Sigmoid colon (tissue), 7 donors: ENCODE results near the gene IRF6. TPM values are rescaled to one million over a fixed set of nuclear protein-coding genes. Genes with fewer than 3 reads are reported as not detected.

ENCODE experiments used
- DNase-seq: peaks from one replicate; pipeline ENCODE4 v3.0.0-alpha.2; 2019
- H3K27ac ChIP-seq, 4 donors: fragments of 200-600 bp; sonication (generic); one replicate each; pipeline ENCODE4 v1.5.1; 2016 to 2019; ENCODE audit warnings: mild to moderate bottlenecking in 1 of 4
- H3K27me3 ChIP-seq, 3 donors: fragments of 200-600 bp; sonication (generic); one replicate each; pipeline ENCODE4 v1.5.1; 2019; ENCODE audit warnings: mild to moderate bottlenecking in 1 of 3
- H3K36me3 ChIP-seq, 4 donors: fragments of 200-600 bp; sonication (generic); one replicate each; pipeline ENCODE4 v1.5.1; 2016 to 2019
- H3K4me1 ChIP-seq, 4 donors: fragments of 200-600 bp; sonication (generic); one replicate each; pipeline ENCODE4 v1.5.1; 2017 to 2019
- H3K4me3 ChIP-seq, 4 donors: fragments of 200-600 bp; sonication (generic); one replicate each; pipeline ENCODE4 v1.5.1; 2017 to 2019; ENCODE audit warnings: mild to moderate bottlenecking in 2 of 4, moderate library complexity in 1 of 4
- H3K9me3 ChIP-seq, 4 donors: fragments of 200-600 bp in 3 of 4; sonication (generic) in 3 of 4; one replicate each; pipeline versions ENCODE4 v1.5.1 to v1.6.1; 2013 to 2019
- EP300 ChIP-seq, 4 donors: sonication (generic); formaldehyde crosslinking; IDR thresholded peaks; one replicate each; pipeline ENCODE4 v1.6.1; 2017; ENCODE audit warnings: antibody characterized with exemption in 4 of 4
- POLR2A ChIP-seq, 2 donors: fragments of 450-650 bp; IDR thresholded peaks; one replicate each; pipeline ENCODE4 v1.6.1; 2016; ENCODE audit warnings: antibody characterized with exemption in 2 of 2, mild to moderate bottlenecking in 2 of 2, moderate library complexity in 2 of 2
- POLR2AphosphoS5 ChIP-seq, 4 donors: sonication (generic); formaldehyde crosslinking; IDR thresholded peaks; one replicate each; pipeline ENCODE4 v1.6.1; 2017; ENCODE audit warnings: antibody characterized with exemption in 4 of 4
- WGBS, 2 donors: extraction: QIAGEN DNeasy Blood & Tissue Kit; methylation state at CpG; one replicate each; pipeline ENCODE4 v1.1.7; 2013; 5-methylcytosine and 5-hydroxymethylcytosine counted together
- intact Hi-C: fragments of 100-400 bp; cut with DNase I; formaldehyde crosslinking; loops from one replicate; pipeline ENCODE4 v1.15.1; 2023
- polyA plus RNA-seq, 3 donors: library from polyadenylated mRNA; stranded (reverse); fragments of 200-250 nt; gene quantifications; one replicate each; pipeline ENCODE4 v1.2.3, GENCODE V29; 2013
- total RNA-seq, 4 donors: library from RNA; depleted of rRNA; stranded (reverse); fragments of >200 nt; gene quantifications; one replicate each; pipeline ENCODE4 v1.1.0, GENCODE V29; 2016
- TF ChIP-seq, protein P1 (sequence below), 4 experiments: fragments of 450-650 bp in 3 of 4; fragments of 200-600 bp in 1 of 4; IDR thresholded peaks; one replicate each; pipeline ENCODE4 v1.5.1; 2016 to 2019; ENCODE audit warnings: antibody characterized with exemption in 4 of 4, mild to moderate bottlenecking in 3 of 4, moderate library complexity in 2 of 4
- donor health status: healthy with polysubstance abuse.
- donor health status: Bipolar disorder and iron deficiency.
- donor health status: healthy.

IRF6 gene
- total and polyA plus RNA-seq, 7 donors: 0.28 to 58.5 (median 1.1) TPM

DNA sequence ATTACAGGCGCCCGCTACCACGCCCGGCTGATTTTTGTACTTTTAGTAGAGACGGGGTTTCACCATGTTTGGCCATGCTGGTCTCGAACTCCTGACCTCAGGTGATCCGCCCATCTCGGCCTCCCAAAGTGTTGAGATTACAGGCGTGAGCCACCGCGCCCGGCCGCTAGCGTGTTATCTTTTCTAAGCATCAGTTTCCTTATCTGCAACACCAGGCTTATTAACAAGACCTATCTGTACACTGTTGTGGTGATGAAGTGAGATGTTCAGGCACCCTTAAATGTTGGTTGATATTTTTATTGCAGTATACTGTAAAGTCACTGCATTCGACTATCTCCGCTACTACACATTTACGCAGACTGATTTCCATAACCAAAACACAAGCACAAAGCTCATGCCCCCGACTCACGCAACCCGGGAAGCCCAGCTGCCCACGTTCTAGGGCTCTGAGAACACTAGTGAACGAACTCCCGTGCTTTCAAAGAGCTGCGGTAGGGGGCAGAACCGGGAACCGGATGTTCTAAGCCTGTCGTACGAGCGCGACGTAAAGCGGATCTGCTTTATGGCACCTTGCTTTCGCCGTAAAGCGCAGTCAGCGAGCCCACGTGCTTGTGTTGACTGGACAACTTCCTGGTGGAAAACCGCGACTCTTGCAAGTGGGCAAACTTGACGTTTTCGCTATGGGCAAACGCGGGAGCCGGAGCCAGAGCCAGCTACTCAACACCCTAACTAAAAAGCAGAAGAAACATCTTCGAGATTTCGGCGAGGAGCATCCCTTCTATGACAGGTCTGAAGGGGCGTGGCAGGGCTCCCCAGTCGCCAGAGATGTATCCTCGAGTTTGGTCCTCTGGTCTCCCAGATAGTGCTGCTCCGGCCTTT, 21.7 kb upstream of the IRF6 start, which contains the start of gene UTP25:
Gene UTP25 (plus strand): TSS at position 589 of the 879 bp plus-strand sequence. CDS start 92 bp downstream, at position 681.
- Histone ChIP-seq H3K4me1 (peaks cover 0 to 13% (median 9%) of the 10 kb centered on the region in 4 donors), H3K27me3 (no peaks in the 10 kb centered on the region), H3K9me3 (no peaks in the 10 kb centered on the region), H3K27ac (peak within 1 kb of the TSS; percentile 70 to 80 (median 74)), H3K4me3 (peak within 1 kb of the TSS; percentile 67 to 80 (median 74)), H3K36me3 (peaks cover 0 to 21% (median 7%) of the 10 kb centered on the region in 4 donors)
- DNase-seq: peak; percentile 95
- intact Hi-C loops: loop anchor here (1.0 to 10.0 kb wide), 2 partner anchors 42 to 63 kb away; no protein-coding TSS in a partner anchor
- WGBS, 2 donors: 8 to 16% methylated on average over 51 of the region's 51 CpGs
- TF ChIP-seq, protein P1, sequence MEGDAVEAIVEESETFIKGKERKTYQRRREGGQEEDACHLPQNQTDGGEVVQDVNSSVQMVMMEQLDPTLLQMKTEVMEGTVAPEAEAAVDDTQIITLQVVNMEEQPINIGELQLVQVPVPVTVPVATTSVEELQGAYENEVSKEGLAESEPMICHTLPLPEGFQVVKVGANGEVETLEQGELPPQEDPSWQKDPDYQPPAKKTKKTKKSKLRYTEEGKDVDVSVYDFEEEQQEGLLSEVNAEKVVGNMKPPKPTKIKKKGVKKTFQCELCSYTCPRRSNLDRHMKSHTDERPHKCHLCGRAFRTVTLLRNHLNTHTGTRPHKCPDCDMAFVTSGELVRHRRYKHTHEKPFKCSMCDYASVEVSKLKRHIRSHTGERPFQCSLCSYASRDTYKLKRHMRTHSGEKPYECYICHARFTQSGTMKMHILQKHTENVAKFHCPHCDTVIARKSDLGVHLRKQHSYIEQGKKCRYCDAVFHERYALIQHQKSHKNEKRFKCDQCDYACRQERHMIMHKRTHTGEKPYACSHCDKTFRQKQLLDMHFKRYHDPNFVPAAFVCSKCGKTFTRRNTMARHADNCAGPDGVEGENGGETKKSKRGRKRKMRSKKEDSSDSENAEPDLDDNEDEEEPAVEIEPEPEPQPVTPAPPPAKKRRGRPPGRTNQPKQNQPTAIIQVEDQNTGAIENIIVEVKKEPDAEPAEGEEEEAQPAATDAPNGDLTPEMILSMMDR (IDR thresholded peaks at IDR 0.05): peak; percentile 41 to 70 (median 56)
- TF ChIP-seq EP300 (IDR thresholded peaks at IDR 0.05) (peak in 1 of 4 donors; percentile 49), POLR2A (IDR thresholded peaks at IDR 0.05) (no peak), POLR2AphosphoS5 (IDR thresholded peaks at IDR 0.05) (peak in 3 of 4 donors; percentile 52 to 94 (median 61))

DNA sequence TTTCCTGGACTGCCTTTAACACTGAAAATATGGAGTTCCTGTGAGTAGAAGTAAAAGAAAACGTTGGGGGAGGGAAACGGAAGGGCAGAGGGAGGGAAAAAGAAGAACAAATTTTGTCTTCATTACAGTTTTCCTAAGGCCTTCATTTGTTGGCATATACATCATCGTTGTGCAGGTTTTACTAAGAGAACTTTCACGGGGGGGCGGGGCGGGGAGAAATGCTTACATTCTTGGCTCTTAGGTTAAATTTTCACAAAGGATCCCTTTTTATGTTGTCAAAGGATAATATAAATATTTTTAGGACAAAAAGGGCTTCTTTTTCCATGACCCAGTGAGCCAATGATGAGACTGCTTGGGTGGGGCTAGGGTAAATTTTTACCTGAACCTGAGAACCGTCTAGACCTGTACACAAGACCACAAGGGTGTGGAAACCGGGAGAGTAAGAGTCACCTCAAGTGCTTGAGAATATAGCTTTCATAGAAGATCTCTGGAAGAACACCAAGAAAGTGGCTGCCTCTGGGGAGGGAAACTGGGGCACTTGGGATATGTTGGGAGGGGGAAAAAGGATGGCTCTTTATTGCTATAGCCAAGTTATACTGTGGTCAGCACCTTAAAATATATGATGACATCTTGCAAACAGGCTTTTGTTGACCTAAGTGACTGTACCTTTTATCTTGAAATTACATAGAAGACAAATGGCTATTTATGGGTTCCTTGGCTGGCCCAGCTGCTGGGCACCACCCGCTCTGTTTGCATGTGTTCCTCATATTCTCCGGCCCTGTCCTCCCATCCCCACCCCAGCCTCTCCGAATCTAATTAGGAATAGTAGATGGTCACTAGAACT, 19.9 kb upstream of the IRF6 start:
- no peak for TF ChIP-seq POLR2A (IDR thresholded peaks at IDR 0.05)
- TF ChIP-seq, protein P1 (IDR thresholded peaks at IDR 0.05): no peak
- no peak for TF ChIP-seq EP300 (IDR thresholded peaks at IDR 0.05)
- no peak for TF ChIP-seq POLR2AphosphoS5 (IDR thresholded peaks at IDR 0.05)
- Histone ChIP-seq H3K4me3 (no peak overlapping the region), H3K9me3 (no peaks in the 10 kb centered on the region), H3K27ac (no peak overlapping the region), H3K4me1 (peaks cover 0 to 13% (median 9%) of the 10 kb centered on the region in 4 donors), H3K27me3 (no peaks in the 10 kb centered on the region), H3K36me3 (peaks cover 0 to 5% (median under 1%) of the 10 kb centered on the region in 4 donors)
- DNase-seq: no peak
- WGBS, 2 donors: 47 to 67% methylated on average over 11 of the region's 11 CpGs
- intact Hi-C loops: loop anchor here (10.0 kb wide), 1 partner anchor 61 kb away; no protein-coding TSS in a partner anchor

DNA sequence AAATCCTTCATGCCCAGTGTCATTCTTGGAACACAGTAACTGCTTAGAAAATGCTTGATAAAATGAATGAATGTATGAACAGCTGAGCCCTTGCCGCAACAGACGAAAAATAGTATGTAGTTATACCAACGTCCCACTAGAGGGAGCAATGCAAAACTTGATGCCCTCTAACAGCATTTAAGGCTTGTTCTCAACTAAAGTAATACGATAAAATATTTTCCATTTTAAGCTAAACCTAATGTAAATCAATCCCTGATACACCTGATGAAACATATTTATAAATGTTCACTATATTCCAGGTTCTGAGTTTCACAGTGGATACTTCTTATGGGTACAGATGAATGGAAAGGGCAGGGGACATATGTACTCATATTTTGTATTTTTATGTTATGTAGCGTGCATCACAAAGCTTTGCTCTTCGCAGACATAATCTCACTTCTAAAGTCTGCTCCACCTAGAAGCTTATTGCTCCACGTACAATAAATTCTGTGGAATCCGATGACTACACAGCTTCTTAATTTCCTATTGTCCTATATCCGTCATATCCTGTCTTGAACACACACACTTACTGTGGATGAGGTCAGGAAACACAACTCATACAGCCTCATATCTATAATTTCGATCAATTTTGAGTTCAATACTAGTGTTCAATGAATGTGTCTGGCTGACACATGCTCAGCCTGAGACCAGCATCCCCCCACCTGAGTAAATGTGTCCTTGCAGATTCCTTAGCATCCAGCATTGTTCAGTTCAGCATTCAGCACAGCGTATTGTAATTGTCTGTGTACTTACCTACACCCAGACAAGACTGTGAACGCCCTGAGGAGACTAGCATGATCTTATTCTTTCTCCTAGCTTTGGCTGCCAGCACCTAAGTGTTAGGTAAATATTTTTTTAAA, 17.4 kb upstream of the IRF6 start:
- TF ChIP-seq, protein P1 (IDR thresholded peaks at IDR 0.05): peak; percentile 9 to 58 (median 48)
- TF ChIP-seq POLR2A (IDR thresholded peaks at IDR 0.05): no peak
- no peak for TF ChIP-seq POLR2AphosphoS5 (IDR thresholded peaks at IDR 0.05)
- Histone ChIP-seq H3K27me3 (no peaks in the 10 kb centered on the region), H3K27ac (no peak overlapping the region), H3K4me1 (peaks cover 0 to 6% (median 0%) of the 10 kb centered on the region in 4 donors), H3K36me3 (no peaks in the 10 kb centered on the region), H3K4me3 (no peak overlapping the region), H3K9me3 (no peaks in the 10 kb centered on the region)
- WGBS, 2 donors: 11 to 38% methylated on average over 12 of the region's 12 CpGs
- intact Hi-C loops: loop anchor here (10.0 kb wide), 1 partner anchor 59 kb away; no protein-coding TSS in a partner anchor
- no peak for DNase-seq

DNA sequence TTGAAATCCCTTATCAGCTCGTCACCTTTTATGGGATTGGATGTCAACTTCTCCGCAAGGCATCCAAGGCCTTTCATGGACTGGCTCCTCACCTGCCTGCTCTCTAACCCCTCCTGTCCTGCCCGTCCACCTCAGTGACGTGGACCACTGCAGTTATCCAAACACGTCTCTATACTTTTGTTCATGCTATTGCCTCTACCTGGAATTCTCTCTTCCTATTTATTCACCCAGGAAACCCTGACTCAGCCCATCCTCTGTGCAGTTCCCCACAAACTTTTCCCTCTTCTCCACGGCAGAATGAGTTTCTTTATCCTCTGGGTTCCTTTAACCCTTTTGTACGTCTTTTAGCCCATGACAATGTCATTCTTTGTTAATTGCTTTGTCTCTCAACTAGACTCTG, 16.8 kb upstream of the IRF6 start:
- no peaks in the 10 kb centered on the region for H3K9me3 ChIP-seq
- H3K27me3 ChIP-seq: no peaks in the 10 kb centered on the region
- no peak overlapping the region for H3K27ac ChIP-seq
- 34 to 59% methylated on average over 7 of the region's 7 CpGs for WGBS, 2 donors
- TF ChIP-seq, protein P1 (IDR thresholded peaks at IDR 0.05): no peak
- TF ChIP-seq EP300 (IDR thresholded peaks at IDR 0.05) (no peak), POLR2A (IDR thresholded peaks at IDR 0.05) (no peak), POLR2AphosphoS5 (IDR thresholded peaks at IDR 0.05) (no peak)
- H3K4me1 ChIP-seq: peaks cover 0 to 4% (median 0%) of the 10 kb centered on the region in 4 donors
- intact Hi-C loops: loop anchor here (10.0 kb wide), 1 partner anchor 58 kb away; no protein-coding TSS in a partner anchor
- H3K4me3 ChIP-seq: no peak overlapping the region
- H3K36me3 ChIP-seq: no peaks in the 10 kb centered on the region
- DNase-seq: no peak
